Midbrain (tissue), 1 donor: Measurements from ENCODE around the gene SSTR4.
A peak's percentile ranks its signal among the peaks of the same experiment; 100 is the strongest.

Source experiments
- DNase-seq: peaks from one replicate; lab custom pipeline; 2025; lab: John Stamatoyannopoulos, UW

The SSTR4 gene

DNA sequence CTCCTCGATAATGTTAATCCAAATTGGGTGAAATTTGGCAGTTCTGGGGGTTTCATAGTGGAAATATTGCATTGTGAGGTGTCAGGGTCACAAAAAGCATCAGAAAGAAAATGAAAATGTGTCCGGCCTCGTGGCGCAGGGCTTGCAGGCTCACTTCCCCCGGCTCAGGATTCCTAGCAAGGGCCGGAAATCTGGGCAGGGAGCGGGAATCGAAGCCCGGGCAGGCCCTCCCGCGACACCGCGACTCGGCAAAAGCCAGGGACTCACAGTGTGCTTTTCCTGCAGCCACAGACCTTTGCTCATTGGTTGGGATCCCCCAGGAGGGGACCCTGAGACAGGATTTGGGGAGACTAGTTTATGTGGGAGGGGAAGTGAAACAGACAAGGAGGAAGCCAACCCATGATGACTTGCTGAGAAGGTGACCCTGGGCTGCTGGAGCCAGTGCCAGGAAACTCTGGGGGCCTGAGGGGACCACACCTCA lies 51.9 kb downstream of the SSTR4 start:
- DNase-seq, result peak; percentile 2

DNA sequence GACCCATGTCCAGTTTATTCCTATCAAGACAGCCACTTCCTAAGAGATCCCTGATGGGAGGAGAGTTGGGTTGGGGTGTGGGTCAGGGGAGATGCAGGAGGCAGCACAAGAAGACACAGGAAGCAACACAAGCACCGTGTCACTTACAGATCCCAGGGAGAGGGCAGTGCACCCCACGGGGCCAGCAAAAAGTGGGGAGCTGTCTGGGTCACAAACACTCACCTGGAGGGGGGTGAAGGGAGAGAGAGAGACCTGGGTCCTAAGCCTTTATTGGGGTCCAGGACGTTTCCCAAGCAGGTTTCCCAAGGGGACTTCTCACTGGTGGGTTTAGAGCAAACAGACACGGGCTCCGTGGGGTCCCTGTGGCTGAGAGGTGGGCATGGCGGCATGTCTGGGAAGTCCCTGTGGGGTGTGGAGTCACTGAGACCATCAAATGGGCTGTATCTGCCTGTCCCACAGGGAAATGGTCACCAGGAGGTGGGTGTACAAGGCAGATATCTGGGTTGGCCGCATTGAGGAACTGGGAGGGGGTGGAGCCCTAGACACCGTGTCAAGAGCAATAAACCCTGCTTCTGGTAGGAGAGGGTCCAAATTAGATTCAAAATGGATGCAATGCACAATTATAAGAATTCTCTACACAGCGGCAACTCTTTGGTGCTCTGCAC lies 52.6 kb downstream of the SSTR4 start:
- DNase-seq, result no peak
